GM12878 (cell line): Measurements from ENCODE around the gene CASR. TPM values are rescaled to one million over a fixed set of nuclear protein-coding genes. Genes with fewer than 3 reads are reported as not detected.

Experiments
- ATAC-seq: fragments of 200-7000 bp; cut with Tn5 transposase; 3 replicates; pipeline ENCODE4 v1.9.1; 2020; ENCODE audit warnings: mild to moderate bottlenecking, moderate library complexity
- BruUV-seq: library from RNA; stranded (reverse); fragments of 400-500 nt; replicated peaks from 2 replicates; lab custom pipeline; 2021; lab: Mats Ljungman, UMichigan
- CTCF ChIA-PET: fragments of 300-600 bp; sonication (Branson Sonifier 250); formaldehyde crosslinking; extraction: SDS; loops from one replicate; lab custom pipeline; 2021; ENCODE audit warnings: inconsistent platforms; lab: Yijun Ruan, JAX
- POLR2A ChIA-PET: fragments of 350-600 bp; formaldehyde crosslinking; extraction: SDS; loops from one replicate; lab custom pipeline; 2021; ENCODE audit warnings: inconsistent platforms; lab: Charles Lee
- RAD21 ChIA-PET: fragments of 300-600 bp; sonication (Branson Sonifier 250); formaldehyde crosslinking; loops from one replicate; lab custom pipeline; 2023; ENCODE audit warnings: antibody characterized with exemption; ENCODE audit not compliant: unreplicated experiment; lab: Charles Lee
- SMC1A ChIA-PET: fragments of 300-600 bp; sonication (Branson Sonifier 250); formaldehyde crosslinking; loops from one replicate; lab custom pipeline; 2023; ENCODE audit not compliant: unreplicated experiment, uncharacterized antibody; lab: Charles Lee
- DNase-seq: peaks from one replicate; pipeline ENCODE4 v3.0.0-alpha.2; 2011; ENCODE audit warnings: low read depth, low spot score
- FAIRE-seq: peaks from 3 replicates; lab custom pipeline; 2011; peaks lifted over from hg19 to GRCh38; lab: Jason Lieb, UNC
- H2AFZ ChIP-seq: 2 replicates; pipeline ENCODE4 v1.6.0; 2011; ENCODE audit warnings: low read depth, low read length, control low read depth; ENCODE audit not compliant: control insufficient read depth
- H3K27ac ChIP-seq: 2 replicates; pipeline ENCODE4 v1.5.1; 2011; ENCODE audit warnings: control low read depth; ENCODE audit not compliant: control insufficient read depth, insufficient read depth
- H3K27me3 ChIP-seq, 2 experiments: replicated peaks in 1 of 2; 2 replicates each; pipeline versions ENCODE4 v1.6.0 to v1.6.1; 2011; ENCODE audit warnings: low read length in 1 of 2; ENCODE audit not compliant: control insufficient read depth in 2 of 2, insufficient read depth in 2 of 2
- H3K36me3 ChIP-seq, 2 experiments: 2 replicates each; pipeline ENCODE4 v1.5.1; 2011; ENCODE audit warnings: low read length in 1 of 2; ENCODE audit not compliant: control insufficient read depth in 2 of 2, insufficient read depth in 2 of 2
- H3K4me1 ChIP-seq: 2 replicates; pipeline ENCODE4 v1.6.1; 2011; ENCODE audit warnings: mild to moderate bottlenecking, low read length, moderate library complexity, mixed read lengths; ENCODE audit not compliant: control insufficient read depth, insufficient read depth
- H3K4me2 ChIP-seq: 2 replicates; pipeline ENCODE4 v1.6.0; 2011; ENCODE audit warnings: control low read depth; ENCODE audit not compliant: control insufficient read depth, insufficient read depth
- H3K4me3 ChIP-seq: fragments of 200-600 bp; sonication (generic); 2 replicates; pipeline ENCODE4 v1.5.1; 2016
- H3K79me2 ChIP-seq: 2 replicates; pipeline ENCODE4 v1.6.0; 2011; ENCODE audit warnings: low read length; ENCODE audit not compliant: control insufficient read depth, insufficient read depth
- H3K9ac ChIP-seq: 2 replicates; pipeline ENCODE4 v1.8.0; 2011; ENCODE audit warnings: low read length, control low read depth, mixed read lengths; ENCODE audit not compliant: control insufficient read depth, insufficient read depth
- H3K9me3 ChIP-seq: replicated peaks from 3 replicates; pipeline ENCODE4 v1.5.1; 2011; ENCODE audit warnings: mild to moderate bottlenecking, low read length; ENCODE audit not compliant: control insufficient read depth, insufficient read depth
- H4K20me1 ChIP-seq: 2 replicates; pipeline ENCODE4 v1.6.0; 2011; ENCODE audit not compliant: control insufficient read depth, insufficient read depth
- BHLHE40 ChIP-seq, 2 experiments: fragments of 450-650 bp in 1 of 2; IDR thresholded peaks; 2 replicates each; pipeline ENCODE4 v1.6.1; 2011 to 2017; ENCODE audit warnings: low read depth in 2 of 2, borderline replicate concordance in 1 of 2, improper control_type of control experiment in 1 of 2, low read length in 1 of 2, mild to moderate bottlenecking in 1 of 2
- ETV6 ChIP-seq, 2 experiments: fragments of 450-650 bp in 1 of 2; IDR thresholded peaks in 1 of 2; conservative IDR thresholded peaks in 1 of 2; 2 replicates each; pipeline ENCODE4 v1.6.1; 2014; ENCODE audit warnings: antibody characterized with exemption in 1 of 2, borderline replicate concordance in 1 of 2, low read depth in 1 of 2, mild to moderate bottlenecking in 1 of 2, moderate library complexity in 1 of 2
- SRF ChIP-seq, 2 experiments: IDR thresholded peaks; 2 replicates each; pipeline ENCODE4 v1.6.1; 2011; ENCODE audit warnings: low read depth in 2 of 2, low read length in 2 of 2, mild to moderate bottlenecking in 1 of 2, moderate library complexity in 1 of 2
- WGBS: methylation state at CpG from one replicate; pipeline ENCODE4 v1.1.6; 2016; ENCODE audit warnings: low lambda C conversion rate; ENCODE audit not compliant: insufficient replicate concordance, insufficient coverage; ENCODE audit errors: missing lambda C conversion rate; 5-methylcytosine and 5-hydroxymethylcytosine counted together
- in situ Hi-C: fragments of 300-500 bp; cut with MboI; formaldehyde crosslinking; loops from 9 replicates; pipeline ENCODE4 v1.14.3; 2018; ENCODE audit warnings: mixed read lengths
- intact Hi-C: fragments of 100-400 bp; cut with micrococcal nuclease; formaldehyde crosslinking; loops from one replicate; pipeline ENCODE4 v1.14.2; 2022; ENCODE audit not compliant: unreplicated experiment
- polyA plus RNA-seq, 11 experiments: library from polyadenylated mRNA; depleted of rRNA in 4 of 11; unstranded in 6 of 11; stranded (reverse) in 5 of 11; fragments of >200 nt; fragmentation: Nextera tagmentation in 4 of 11; fragmentation: Illumina TruSeq in 1 of 11; extraction: Ambion mirVana in 4 of 11; extraction: Trizol in 1 of 11; gene quantifications; 1 replicate in 1 of 11; 2 replicates in 10 of 11; pipeline versions ENCODE4 v1.2.1 to v1.2.3, GENCODE V29; 2011 to 2016; ENCODE audit warnings: inconsistent platforms in 2 of 11, missing spikeins in 2 of 11, low read depth in 1 of 11
- total RNA-seq, 4 experiments: library from RNA; depleted of rRNA in 3 of 4; stranded (reverse); fragments of >200 nt in 3 of 4; fragmentation: Illumina TruSeq in 1 of 4; extraction: Trizol in 1 of 4; gene quantifications; 2 replicates each; pipeline versions ENCODE4 v1.2.1 to v1.2.3, GENCODE V29; 2013 to 2021
- TF ChIP-seq, protein P1 (sequence below): IDR thresholded peaks from 2 replicates; pipeline ENCODE4 v1.6.1; 2012; ENCODE audit warnings: improper control_type of control experiment, low read depth, low read length; ENCODE audit not compliant: insufficient replicate concordance

CASR gene
- total and polyA plus RNA-seq, 10 of the 15 experiments (the other 5 are each of a cell fraction or from before 2014, with no cell fraction given): 0.04 to 0.37 (median 0.11) TPM

DNA sequence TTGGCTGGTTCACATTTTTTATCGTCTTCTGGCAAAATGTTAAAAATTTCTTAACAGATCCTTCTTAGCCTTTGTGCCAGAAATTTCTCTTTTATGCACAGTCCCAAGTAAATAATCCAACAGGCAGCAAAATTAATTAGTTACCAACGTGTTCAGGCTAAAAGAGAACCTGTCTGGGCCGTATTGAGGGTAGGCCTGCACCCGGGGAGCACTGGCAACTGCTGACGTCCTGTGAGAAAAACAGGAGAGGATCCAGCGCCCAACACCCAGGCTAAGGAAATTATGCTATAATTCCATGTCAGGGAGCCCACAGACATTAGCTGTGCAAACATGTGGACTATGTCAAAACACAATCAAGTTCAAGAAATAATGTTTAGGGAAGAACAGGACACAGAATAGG lies 110.9 kb downstream of the CASR start:
- H3K9me3 ChIP-seq: peaks cover 4% of the 10 kb centered on the region
- no peaks in the 10 kb centered on the region for H3K79me2 ChIP-seq
- WGBS: 88% methylated on average over 6 of the region's 6 CpGs
- no peak overlapping the region for H3K4me2 ChIP-seq
- no peak for FAIRE-seq
- intact Hi-C loops: no loop called here
- BruUV-seq: no TSS peak
- no peaks in the 10 kb centered on the region for H3K27me3 ChIP-seq
- no peaks in the 10 kb centered on the region for H3K36me3 ChIP-seq
- no peak overlapping the region for H2AFZ ChIP-seq
- TF ChIP-seq BHLHE40 (IDR thresholded peaks at IDR 0.05; ENCODE audit: borderline replicate concordance in 1 of 2, low read depth in 2 of 2, low read length in 1 of 2): no peak
- TF ChIP-seq ETV6 (conservative IDR thresholded peaks at IDR 0.05 in 1 of 2, IDR thresholded peaks at IDR 0.05 in 1 of 2; ENCODE audit: borderline replicate concordance in 1 of 2, low read depth in 1 of 2): no peak
- TF ChIP-seq, protein P1, sequence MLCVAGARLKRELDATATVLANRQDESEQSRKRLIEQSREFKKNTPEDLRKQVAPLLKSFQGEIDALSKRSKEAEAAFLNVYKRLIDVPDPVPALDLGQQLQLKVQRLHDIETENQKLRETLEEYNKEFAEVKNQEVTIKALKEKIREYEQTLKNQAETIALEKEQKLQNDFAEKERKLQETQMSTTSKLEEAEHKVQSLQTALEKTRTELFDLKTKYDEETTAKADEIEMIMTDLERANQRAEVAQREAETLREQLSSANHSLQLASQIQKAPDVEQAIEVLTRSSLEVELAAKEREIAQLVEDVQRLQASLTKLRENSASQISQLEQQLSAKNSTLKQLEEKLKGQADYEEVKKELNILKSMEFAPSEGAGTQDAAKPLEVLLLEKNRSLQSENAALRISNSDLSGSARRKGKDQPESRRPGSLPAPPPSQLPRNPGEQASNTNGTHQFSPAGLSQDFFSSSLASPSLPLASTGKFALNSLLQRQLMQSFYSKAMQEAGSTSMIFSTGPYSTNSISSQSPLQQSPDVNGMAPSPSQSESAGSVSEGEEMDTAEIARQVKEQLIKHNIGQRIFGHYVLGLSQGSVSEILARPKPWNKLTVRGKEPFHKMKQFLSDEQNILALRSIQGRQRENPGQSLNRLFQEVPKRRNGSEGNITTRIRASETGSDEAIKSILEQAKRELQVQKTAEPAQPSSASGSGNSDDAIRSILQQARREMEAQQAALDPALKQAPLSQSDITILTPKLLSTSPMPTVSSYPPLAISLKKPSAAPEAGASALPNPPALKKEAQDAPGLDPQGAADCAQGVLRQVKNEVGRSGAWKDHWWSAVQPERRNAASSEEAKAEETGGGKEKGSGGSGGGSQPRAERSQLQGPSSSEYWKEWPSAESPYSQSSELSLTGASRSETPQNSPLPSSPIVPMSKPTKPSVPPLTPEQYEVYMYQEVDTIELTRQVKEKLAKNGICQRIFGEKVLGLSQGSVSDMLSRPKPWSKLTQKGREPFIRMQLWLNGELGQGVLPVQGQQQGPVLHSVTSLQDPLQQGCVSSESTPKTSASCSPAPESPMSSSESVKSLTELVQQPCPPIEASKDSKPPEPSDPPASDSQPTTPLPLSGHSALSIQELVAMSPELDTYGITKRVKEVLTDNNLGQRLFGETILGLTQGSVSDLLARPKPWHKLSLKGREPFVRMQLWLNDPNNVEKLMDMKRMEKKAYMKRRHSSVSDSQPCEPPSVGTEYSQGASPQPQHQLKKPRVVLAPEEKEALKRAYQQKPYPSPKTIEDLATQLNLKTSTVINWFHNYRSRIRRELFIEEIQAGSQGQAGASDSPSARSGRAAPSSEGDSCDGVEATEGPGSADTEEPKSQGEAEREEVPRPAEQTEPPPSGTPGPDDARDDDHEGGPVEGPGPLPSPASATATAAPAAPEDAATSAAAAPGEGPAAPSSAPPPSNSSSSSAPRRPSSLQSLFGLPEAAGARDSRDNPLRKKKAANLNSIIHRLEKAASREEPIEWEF: no peak
- no peak for TF ChIP-seq SRF (IDR thresholded peaks at IDR 0.05; ENCODE audit: low read depth in 2 of 2, low read length in 2 of 2)
- H3K4me3 ChIP-seq: no peak overlapping the region
- ChIA-PET POLR2A (interaction anchor here (1.3 kb wide), 1 partner anchor 90 kb away, joined by 4 read pairs; the partner anchor contains the start of gene FAM162A), RAD21 (interaction anchor here (0.9 to 1.4 kb wide), 4 partner anchors 28 to 33 kb away, joined by 3 read pairs; no protein-coding TSS in a partner anchor), CTCF (interaction anchor here (1.8 kb wide), 1 partner anchor 12 kb away, joined by 7 read pairs; no protein-coding TSS in a partner anchor), SMC1A (interaction anchor here (0.7 to 3.5 kb wide), 9 partner anchors 9 to 229 kb away, joined by 3 to 13 read pairs (median 4); no protein-coding TSS in a partner anchor)
- no peak for DNase-seq
- H3K4me1 ChIP-seq: peaks cover 34% of the 10 kb centered on the region
- in situ Hi-C loops: no loop called here
- H3K27ac ChIP-seq: no peak overlapping the region
- no peak for ATAC-seq
- H3K9ac ChIP-seq: no peak overlapping the region
- no peaks in the 10 kb centered on the region for H4K20me1 ChIP-seq
